Neuronal stem cell (in vitro differentiated cells): ENCODE data around the gene CAPZB.
"Not testable (repeated sequence)": the region's sequence is repeated elsewhere in the genome, so short reads cannot be mapped to it uniquely, and the experiment has no call there.

Experiments used
- DNase-seq: peaks from one replicate; pipeline ENCODE4 v3.0.0-alpha.2; 2013; ENCODE audit warnings: low spot score
- H2AFZ ChIP-seq: one replicate; pipeline ENCODE4 v1.6.1; 2013; ENCODE audit warnings: mild to moderate bottlenecking, low read length, inconsistent platforms
- H2AK5ac ChIP-seq: 2 replicates; pipeline ENCODE4 v1.6.1; 2013; ENCODE audit warnings: low read depth, mild to moderate bottlenecking, inconsistent platforms, low read length, moderate library complexity, mixed read lengths
- H2BK120ac ChIP-seq: 2 replicates; pipeline ENCODE4 v1.6.1; 2013; ENCODE audit warnings: low read depth, mild to moderate bottlenecking, inconsistent platforms, low read length, moderate library complexity, mixed read lengths
- H2BK12ac ChIP-seq: one replicate; pipeline ENCODE4 v1.6.1; 2013; ENCODE audit warnings: low read length, inconsistent platforms
- H2BK15ac ChIP-seq: 2 replicates; pipeline ENCODE4 v1.6.1; 2013; ENCODE audit warnings: mild to moderate bottlenecking, low read length, inconsistent platforms, mixed read lengths
- H2BK5ac ChIP-seq: one replicate; pipeline ENCODE4 v1.6.1; 2013; ENCODE audit warnings: inconsistent platforms, mild to moderate bottlenecking, low read length, moderate library complexity
- H3K14ac ChIP-seq: one replicate; pipeline ENCODE4 v1.6.1; 2013; ENCODE audit warnings: low read length, inconsistent platforms
- H3K18ac ChIP-seq: 2 replicates; pipeline ENCODE4 v1.6.1; 2013; ENCODE audit warnings: low read length, inconsistent platforms
- H3K23ac ChIP-seq: 2 replicates; pipeline ENCODE4 v1.6.1; 2013; ENCODE audit warnings: low read depth, mild to moderate bottlenecking, mixed read lengths, low read length, inconsistent platforms; ENCODE audit not compliant: poor library complexity
- H3K27ac ChIP-seq: replicated peaks from 3 replicates; pipeline ENCODE4 v1.5.1; 2013; ENCODE audit warnings: low read length, inconsistent platforms
- H3K27me3 ChIP-seq, 3 experiments: 2 replicates each; pipeline ENCODE4 v1.6.1; 2013; ENCODE audit warnings: low read length in 3 of 3, mild to moderate bottlenecking in 2 of 3, inconsistent platforms in 1 of 3, low read depth in 1 of 3, mixed read lengths in 1 of 3, moderate library complexity in 1 of 3; ENCODE audit not compliant: control insufficient read depth in 3 of 3, insufficient read depth in 3 of 3
- H3K36me3 ChIP-seq, 2 donors: replicated peaks in 1 of 2; 2 replicates each; pipeline ENCODE4 v1.6.1; 2013; ENCODE audit warnings: low read length in 2 of 2; ENCODE audit not compliant: control insufficient read depth in 2 of 2, insufficient read depth in 2 of 2
- H3K4ac ChIP-seq: 2 replicates; pipeline ENCODE4 v1.6.1; 2013; ENCODE audit warnings: inconsistent platforms, mild to moderate bottlenecking, low read length, moderate library complexity
- H3K4me1 ChIP-seq, 2 donors: 1 replicate in 1 of 2; 2 replicates in 1 of 2; pipeline ENCODE4 v1.6.1; 2013; ENCODE audit warnings: low read length in 2 of 2, low read depth in 1 of 2; ENCODE audit not compliant: control insufficient read depth in 2 of 2, insufficient read depth in 1 of 2
- H3K4me2 ChIP-seq: one replicate; pipeline ENCODE4 v1.6.1; 2013; ENCODE audit warnings: mild to moderate bottlenecking, low read length, inconsistent platforms; ENCODE audit not compliant: insufficient read depth, poor library complexity, severe bottlenecking
- H3K4me3 ChIP-seq, 2 donors: 2 replicates each; pipeline ENCODE4 v1.5.1; 2013; ENCODE audit warnings: low read length in 2 of 2, mild to moderate bottlenecking in 2 of 2, inconsistent platforms in 1 of 2, moderate library complexity in 1 of 2
- H3K79me1 ChIP-seq: one replicate; pipeline ENCODE4 v1.6.1; 2013; ENCODE audit warnings: low read depth, mild to moderate bottlenecking, inconsistent platforms, low read length, moderate library complexity
- H3K9ac ChIP-seq: one replicate; pipeline ENCODE4 v1.6.1; 2013; ENCODE audit warnings: mild to moderate bottlenecking, low read depth, low read length, inconsistent platforms; ENCODE audit not compliant: poor library complexity
- H3K9me3 ChIP-seq, 2 donors: replicated peaks in 1 of 2; 2 replicates each; pipeline versions ENCODE3 to v1.6.1; 2013; ENCODE audit warnings: low read length in 2 of 2, mild to moderate bottlenecking in 2 of 2, inconsistent platforms in 1 of 2, low read depth in 1 of 2, mixed read lengths in 1 of 2, moderate library complexity in 1 of 2; ENCODE audit not compliant: control insufficient read depth in 2 of 2, insufficient read depth in 1 of 2
- H4K8ac ChIP-seq: one replicate; pipeline ENCODE4 v1.6.1; 2013; ENCODE audit warnings: low read depth, mild to moderate bottlenecking, inconsistent platforms, low read length, moderate library complexity
- H4K91ac ChIP-seq: one replicate; pipeline ENCODE4 v1.6.1; 2013; ENCODE audit warnings: low read length, low read depth, mild to moderate bottlenecking, inconsistent platforms; ENCODE audit not compliant: poor library complexity
- WGBS, 2 donors: extraction: QIAGEN DNeasy Blood & Tissue Kit; methylation state at CpG; one replicate each; pipeline ENCODE4 v1.1.7; 2013; ENCODE audit warnings: missing lambda C conversion rate in 2 of 2, mixed read lengths in 1 of 2; ENCODE audit not compliant: insufficient read length in 2 of 2, insufficient replicate concordance in 1 of 2; ENCODE audit errors: extremely low coverage in 2 of 2; 5-methylcytosine and 5-hydroxymethylcytosine counted together

Gene CAPZB

DNA sequence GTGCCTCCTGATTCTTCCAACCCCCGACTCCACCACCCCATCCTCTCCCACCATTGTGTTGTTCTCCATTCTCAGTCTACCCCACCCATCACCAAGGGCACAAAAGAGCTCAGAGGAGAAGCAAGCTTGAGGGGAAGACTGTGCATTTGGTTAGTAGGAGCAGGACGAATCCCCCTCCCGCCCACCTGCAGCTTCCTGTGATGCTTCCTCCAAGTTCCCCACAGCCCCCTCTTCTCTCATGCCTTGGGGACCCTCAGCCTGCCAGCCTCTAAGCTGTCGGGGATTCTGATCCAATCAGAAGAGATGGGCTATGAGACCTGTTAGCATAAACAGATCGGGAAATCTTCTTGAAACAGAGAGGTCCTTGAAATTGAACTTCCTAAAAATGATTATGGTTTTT lies 22.2 kb upstream of the CAPZB start:
- H3K14ac ChIP-seq: no peak overlapping the region
- no peak overlapping the region for H3K23ac ChIP-seq
- no peak overlapping the region for H2BK15ac ChIP-seq
- no peak overlapping the region for H3K4me3 ChIP-seq
- no peaks in the 10 kb centered on the region for H3K4me1 ChIP-seq
- H3K9me3 ChIP-seq: no peaks in the 10 kb centered on the region
- no peak overlapping the region for H3K4me2 ChIP-seq
- no peak overlapping the region for H4K8ac ChIP-seq
- no peak overlapping the region for H2BK120ac ChIP-seq
- no peak overlapping the region for H2BK5ac ChIP-seq
- no peak overlapping the region for H3K4ac ChIP-seq
- no peak overlapping the region for H3K18ac ChIP-seq
- no peaks in the 10 kb centered on the region for H3K79me1 ChIP-seq
- no peak for DNase-seq
- H3K9ac ChIP-seq: no peak overlapping the region
- no CpG with 5 or more reads among the region's 5 CpGs for WGBS, 2 donors
- no peak overlapping the region for H3K27ac ChIP-seq
- H2AFZ ChIP-seq: no peak overlapping the region
- no peaks in the 10 kb centered on the region for H3K36me3 ChIP-seq
- no peaks in the 10 kb centered on the region for H3K27me3 ChIP-seq
- H4K91ac ChIP-seq: no peak overlapping the region
- H2BK12ac ChIP-seq: no peak overlapping the region
- no peak overlapping the region for H2AK5ac ChIP-seq

DNA sequence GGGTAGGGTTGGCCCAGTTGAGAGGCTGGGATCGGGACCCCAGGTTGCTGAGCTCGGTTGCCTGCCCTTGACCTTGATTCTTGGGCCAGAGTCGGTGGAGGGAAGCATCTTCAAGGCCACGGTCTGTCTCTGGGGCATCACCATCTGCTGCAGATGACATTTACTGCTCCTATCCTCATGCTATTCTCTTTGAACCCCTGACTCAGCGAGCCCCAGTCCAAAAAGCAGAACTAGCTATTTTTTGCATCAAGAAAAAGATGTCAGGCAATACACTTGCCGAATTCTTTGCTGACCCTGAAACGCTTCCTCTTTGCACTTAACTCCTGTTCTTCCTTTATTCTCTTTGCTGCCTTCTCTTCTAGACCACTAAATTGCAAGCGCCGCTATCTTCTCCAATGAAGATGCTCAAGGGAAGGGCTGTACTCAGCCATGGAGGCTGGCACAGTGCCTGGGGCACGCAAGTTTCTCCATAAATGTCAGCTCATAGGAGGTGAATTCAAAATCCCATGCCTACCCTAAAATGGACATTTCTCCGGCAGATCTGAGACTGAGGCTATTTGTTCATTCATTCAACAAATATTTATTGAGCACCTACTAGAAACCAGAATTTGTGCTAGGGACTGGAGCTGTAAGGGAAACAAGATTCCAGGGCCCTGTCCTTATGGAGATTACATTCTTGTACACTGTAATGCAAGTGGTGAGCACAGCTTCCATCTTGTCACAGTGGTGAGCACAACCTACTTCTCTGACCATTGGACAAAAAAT lies 20.5 kb upstream of the CAPZB start:
- Histone ChIP-seq H2AFZ (no peak overlapping the region), H3K27me3 (no peaks in the 10 kb centered on the region), H2BK5ac (no peak overlapping the region), H2AK5ac (no peak overlapping the region), H2BK15ac (no peak overlapping the region), H3K14ac (no peak overlapping the region), H3K18ac (no peak overlapping the region), H3K36me3 (no peaks in the 10 kb centered on the region), H2BK12ac (no peak overlapping the region), H3K4ac (no peak overlapping the region), H3K79me1 (no peaks in the 10 kb centered on the region), H3K9me3 (no peaks in the 10 kb centered on the region), H3K4me3 (no peak overlapping the region), H3K4me1 (no peaks in the 10 kb centered on the region), H3K9ac (no peak overlapping the region), H4K91ac (no peak overlapping the region), H3K23ac (no peak overlapping the region), H3K4me2 (no peak overlapping the region), H2BK120ac (no peak overlapping the region), H3K27ac (no peak overlapping the region), H4K8ac (no peak overlapping the region)
- no peak for DNase-seq
- whole genome bisulfite sequencing, 2 donors: no CpG with 5 or more reads among the region's 11 CpGs

DNA sequence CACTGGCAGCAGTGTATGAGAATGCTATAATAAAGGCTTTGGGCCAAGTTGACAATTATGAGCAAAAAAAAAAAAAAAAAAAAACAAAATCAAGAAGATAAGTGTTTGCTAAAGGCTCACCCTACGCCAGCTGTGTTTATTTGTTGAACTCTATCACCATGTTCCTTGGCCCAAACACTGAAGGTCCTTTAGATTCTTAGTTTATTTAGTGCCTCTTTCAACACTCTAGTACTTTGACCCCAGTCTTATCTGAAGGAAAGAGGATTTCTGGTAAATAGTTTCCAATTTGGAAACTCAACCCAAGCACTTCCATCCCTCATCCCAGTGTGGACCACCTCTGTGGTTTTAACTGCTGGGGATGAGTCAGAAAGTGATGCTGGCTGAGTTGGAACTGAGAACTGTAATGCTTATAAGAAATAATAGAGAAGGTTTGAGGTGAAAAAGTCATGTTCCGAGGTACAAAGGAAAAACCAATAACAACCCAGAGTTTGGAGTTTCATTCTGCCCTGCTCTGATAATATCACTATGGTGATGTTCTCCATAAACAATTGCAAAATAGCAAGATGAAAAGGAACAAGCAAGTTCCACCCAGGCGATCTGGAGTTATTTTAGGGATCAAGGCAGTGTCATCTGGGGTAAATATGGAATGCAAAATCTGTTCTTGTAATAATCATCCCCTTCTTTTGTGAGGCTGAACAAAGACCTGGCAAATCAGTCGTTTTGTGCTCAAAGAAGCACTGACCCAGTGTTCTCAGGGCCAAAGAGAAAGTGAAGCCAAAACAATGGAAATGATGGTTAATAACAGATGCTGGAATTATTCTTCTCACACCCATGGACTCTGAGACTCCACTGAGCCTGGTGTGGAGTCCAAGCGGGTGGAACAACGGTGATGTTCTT lies 19.7 kb upstream of the CAPZB start:
- no peak overlapping the region for H3K4me3 ChIP-seq
- no peak overlapping the region for H2BK5ac ChIP-seq
- no peak overlapping the region for H2BK120ac ChIP-seq
- H2BK12ac ChIP-seq: no peak overlapping the region
- no peaks in the 10 kb centered on the region for H3K27me3 ChIP-seq
- no peak overlapping the region for H2BK15ac ChIP-seq
- no peak for DNase-seq
- WGBS, 2 donors: no CpG with 5 or more reads among the region's 6 CpGs
- H4K8ac ChIP-seq: no peak overlapping the region
- no peaks in the 10 kb centered on the region for H3K4me1 ChIP-seq
- H3K36me3 ChIP-seq: no peaks in the 10 kb centered on the region
- no peak overlapping the region for H2AFZ ChIP-seq
- H3K9ac ChIP-seq: no peak overlapping the region
- H3K23ac ChIP-seq: no peak overlapping the region
- H2AK5ac ChIP-seq: no peak overlapping the region
- no peaks in the 10 kb centered on the region for H3K79me1 ChIP-seq
- H3K9me3 ChIP-seq: no peaks in the 10 kb centered on the region
- no peak overlapping the region for H3K18ac ChIP-seq
- no peak overlapping the region for H3K4me2 ChIP-seq
- no peak overlapping the region for H3K4ac ChIP-seq
- no peak overlapping the region for H3K27ac ChIP-seq
- no peak overlapping the region for H4K91ac ChIP-seq
- H3K14ac ChIP-seq: no peak overlapping the region

DNA sequence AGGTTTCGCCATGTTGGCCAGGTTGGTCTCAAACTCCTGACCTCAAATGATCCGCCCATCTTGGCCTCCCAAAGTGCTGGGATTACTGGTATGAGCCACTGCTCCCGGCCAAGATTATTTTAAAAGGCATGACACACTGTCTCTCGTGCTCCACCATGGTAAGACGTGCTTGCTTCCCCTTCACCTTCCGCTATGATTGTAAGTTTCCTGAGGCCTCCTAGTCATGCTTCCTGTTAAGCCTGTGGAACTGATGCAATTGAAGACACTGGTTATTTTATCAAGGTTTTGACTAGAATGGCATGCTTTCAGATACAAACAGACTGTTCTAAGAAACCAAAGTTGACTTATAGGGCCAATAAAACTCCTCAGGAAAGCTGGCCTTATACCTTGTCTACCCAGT lies 16.9 kb upstream of the CAPZB start:
- not testable (repeated sequence) for H3K4me3 ChIP-seq, H2AFZ ChIP-seq

More for the DNA sequence above, 16.9 kb upstream of the CAPZB start:
- H3K27ac ChIP-seq, H3K4me1 ChIP-seq, H3K23ac ChIP-seq, H3K36me3 ChIP-seq, DNase-seq, H2AK5ac ChIP-seq, H3K18ac ChIP-seq, H2BK120ac ChIP-seq, H3K14ac ChIP-seq, H3K9ac ChIP-seq, H2BK15ac ChIP-seq, H4K91ac ChIP-seq, H2BK5ac ChIP-seq, H2BK12ac ChIP-seq, H3K79me1 ChIP-seq, H3K27me3 ChIP-seq, H4K8ac ChIP-seq, H3K4ac ChIP-seq, H3K4me2 ChIP-seq, H3K9me3 ChIP-seq: not testable (repeated sequence)
- no CpG with 5 or more reads among the region's 6 CpGs for WGBS, 2 donors
